COLO668 (cell line): ENCODE measurements around the gene R3HDM2.
"Not testable (repeated sequence)": the region's sequence is repeated elsewhere in the genome, so short reads cannot be mapped to it uniquely, and the experiment has no call there.

ENCODE experiments used
- DNase-seq: peaks from one replicate; lab custom pipeline; 2025; ENCODE audit not compliant: unreplicated experiment; lab: John Stamatoyannopoulos, UW

Gene R3HDM2

GRCh38 chr12:57384478-57384877, 46.4 kb downstream of the R3HDM2 start:
- DNase-seq: no peak

- DNase-seq: no peak
Measured at GRCh38 chr12:57381693-57382220, 49.1 kb downstream of the R3HDM2 start.

- no peak for DNase-seq
Measured at GRCh38 chr12:57380300-57380699, 50.5 kb downstream of the R3HDM2 start.

GRCh38 chr12:57377103-57377840, 53.6 kb downstream of the R3HDM2 start:
- DNase-seq: no peak

GRCh38 chr12:57372233-57372632, 58.6 kb downstream of the R3HDM2 start:
- DNase-seq: no peak

- no peak for DNase-seq
Measured at GRCh38 chr12:57370696-57371095, 60.1 kb downstream of the R3HDM2 start.

GRCh38 chr12:57370072-57370471, 60.8 kb downstream of the R3HDM2 start:
- DNase-seq: no peak

- no peak for DNase-seq
Measured at GRCh38 chr12:57369202-57369601, 61.6 kb downstream of the R3HDM2 start.

- DNase-seq: no peak
Measured at GRCh38 chr12:57368349-57369095, 62.3 kb downstream of the R3HDM2 start.

GRCh38 chr12:57367121-57367520, 63.7 kb downstream of the R3HDM2 start:
- no peak for DNase-seq

GRCh38 chr12:57366315-57366714, 64.5 kb downstream of the R3HDM2 start:
- no peak for DNase-seq

GRCh38 chr12:57364156-57364555, 66.7 kb downstream of the R3HDM2 start:
- not testable (repeated sequence) for DNase-seq

- no peak for DNase-seq
Measured at GRCh38 chr12:57360468-57360867, 70.4 kb downstream of the R3HDM2 start.

GRCh38 chr12:57358646-57359045, 72.2 kb downstream of the R3HDM2 start:
- DNase-seq: no peak

- DNase-seq: no peak
Measured at GRCh38 chr12:57355734-57356133, 75.1 kb downstream of the R3HDM2 start.

GRCh38 chr12:57352166-57352565, 78.7 kb downstream of the R3HDM2 start:
- no peak for DNase-seq

- DNase-seq: no peak
Measured at GRCh38 chr12:57347284-57347683, 83.6 kb downstream of the R3HDM2 start.

GRCh38 chr12:57343703-57344378, 87.0 kb downstream of the R3HDM2 start:
- no peak for DNase-seq

GRCh38 chr12:57342207-57342691, 88.6 kb downstream of the R3HDM2 start:
- no peak for DNase-seq

- no peak for DNase-seq
Measured at GRCh38 chr12:57341275-57341990, 89.4 kb downstream of the R3HDM2 start.

- no peak for DNase-seq
Measured at GRCh38 chr12:57340104-57340503, 90.7 kb downstream of the R3HDM2 start.
